Osteocyte (in vitro differentiated cells): ENCODE measurements around the gene C3orf20. TPM values are rescaled to one million over a fixed set of nuclear protein-coding genes. Genes with fewer than 3 reads are reported as not detected.

Experiments used
- DNase-seq: peaks from one replicate; pipeline ENCODE4 v3.0.0; 2021; ENCODE audit warnings: mixed read lengths; ENCODE audit not compliant: unreplicated experiment; ENCODE audit errors: extremely low spot score
- H3K27ac Mint-ChIP-seq: one replicate; pipeline ENCODE4 v1.8.0; 2021; ENCODE audit warnings: mild to moderate bottlenecking, mixed read lengths; ENCODE audit not compliant: unreplicated experiment
- H3K27me3 Mint-ChIP-seq: one replicate; pipeline ENCODE4 v1.8.0; 2021; ENCODE audit warnings: mixed read lengths; ENCODE audit not compliant: unreplicated experiment
- H3K36me3 Mint-ChIP-seq: one replicate; pipeline ENCODE4 v1.8.0; 2021; ENCODE audit warnings: mixed read lengths; ENCODE audit not compliant: unreplicated experiment
- H3K4me1 Mint-ChIP-seq: one replicate; pipeline ENCODE4 v1.8.0; 2021; ENCODE audit warnings: mixed read lengths; ENCODE audit not compliant: unreplicated experiment
- H3K4me3 Mint-ChIP-seq: one replicate; pipeline ENCODE4 v1.8.0; 2021; ENCODE audit warnings: mild to moderate bottlenecking, moderate library complexity, mixed read lengths; ENCODE audit not compliant: unreplicated experiment
- H3K9me3 Mint-ChIP-seq: one replicate; pipeline ENCODE4 v1.8.0; 2021; ENCODE audit warnings: mixed read lengths; ENCODE audit not compliant: unreplicated experiment
- CTCF ChIP-seq: fragments of 200-600 bp; sonication (generic); IDR thresholded peaks from 2 replicates; pipeline ENCODE4 v1.5.0; 2021; ENCODE audit warnings: antibody characterized with exemption, mild to moderate bottlenecking, moderate library complexity
- total RNA-seq: library from RNA; stranded (reverse); gene quantifications from 2 replicates; pipeline ENCODE4 v1.2.1, GENCODE V29; 2021

C3orf20 gene
- total RNA-seq, 1 donor from 2014 or later, result not detected

DNA sequence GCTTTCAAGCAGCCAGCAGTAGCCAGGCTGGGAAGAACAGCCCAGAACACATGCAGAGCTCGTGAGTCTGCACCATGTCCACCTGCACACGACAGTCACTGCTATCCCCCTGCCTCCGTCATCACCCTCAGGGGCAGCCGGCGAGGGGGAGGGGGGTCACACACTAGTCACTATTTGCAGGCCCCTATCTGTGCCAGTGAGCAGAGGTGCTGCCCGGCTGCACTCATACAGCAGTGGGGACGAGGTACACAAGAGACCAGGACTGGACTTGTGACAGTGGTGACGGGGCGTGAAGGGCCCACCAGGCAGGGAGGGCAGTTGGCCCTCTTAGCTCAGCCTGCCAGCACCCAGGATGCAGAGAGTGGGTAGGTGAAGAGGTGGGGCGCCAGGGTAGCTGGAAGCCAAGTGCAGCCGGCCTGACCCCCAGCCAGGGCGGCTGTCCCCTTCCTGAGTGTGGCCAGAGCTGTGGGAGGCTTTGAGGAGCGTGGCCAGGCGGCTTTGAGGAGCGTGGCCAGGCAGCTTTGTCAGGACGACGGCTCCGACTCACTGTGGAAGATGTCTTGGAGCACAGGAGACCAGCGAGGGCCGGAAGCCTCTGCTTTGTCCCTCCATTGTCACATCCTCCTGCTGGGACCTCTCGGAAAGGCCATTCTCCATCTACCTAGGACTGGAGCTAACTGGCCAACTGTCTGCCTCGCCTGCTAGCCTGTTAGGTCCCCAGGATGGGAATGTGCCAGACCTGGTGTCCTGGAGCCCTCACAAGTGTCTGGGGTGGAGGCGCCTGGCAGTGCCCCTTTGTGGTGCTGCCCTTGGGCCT, 91.7 kb downstream of the C3orf20 start:
- Mint-ChIP-seq H3K9me3 (no peaks in the 10 kb centered on the region), H3K27ac (no peak overlapping the region), H3K36me3 (no peaks in the 10 kb centered on the region), H3K27me3 (peaks cover 2% of the 10 kb centered on the region), H3K4me3 (no peak overlapping the region), H3K4me1 (no peaks in the 10 kb centered on the region)
- no peak for TF ChIP-seq CTCF
- peak; percentile 80 for DNase-seq

GRCh38 chr3:14767245-14768051, 92.5 kb downstream of the C3orf20 start:
- H3K36me3 Mint-ChIP-seq, result no peaks in the 10 kb centered on the region
- H3K9me3 Mint-ChIP-seq, result no peaks in the 10 kb centered on the region
- no peak overlapping the region for H3K4me3 Mint-ChIP-seq
- peaks cover 2% of the 10 kb centered on the region for H3K27me3 Mint-ChIP-seq
- DNase-seq, result no peak
- no peak for TF ChIP-seq CTCF
- no peak overlapping the region for H3K27ac Mint-ChIP-seq
- H3K4me1 Mint-ChIP-seq, result no peaks in the 10 kb centered on the region

GRCh38 chr3:14768182-14768790, 93.3 kb downstream of the C3orf20 start:
- no peak for TF ChIP-seq CTCF
- Mint-ChIP-seq H3K4me1 (no peaks in the 10 kb centered on the region), H3K27me3 (peaks cover 2% of the 10 kb centered on the region), H3K9me3 (no peaks in the 10 kb centered on the region), H3K4me3 (no peak overlapping the region), H3K27ac (no peak overlapping the region), H3K36me3 (no peaks in the 10 kb centered on the region)
- DNase-seq, result peak; percentile 77

GRCh38 chr3:14768881-14769280, 93.9 kb downstream of the C3orf20 start:
- TF ChIP-seq CTCF, result no peak
- DNase-seq, result peak; percentile 65
- Mint-ChIP-seq H3K27ac (no peak overlapping the region), H3K4me1 (no peaks in the 10 kb centered on the region), H3K4me3 (no peak overlapping the region), H3K27me3 (peaks cover 2% of the 10 kb centered on the region), H3K9me3 (no peaks in the 10 kb centered on the region), H3K36me3 (no peaks in the 10 kb centered on the region)
